Activated naive CD8-positive, alpha-beta T cell treated with anti-CD3 and anti-CD28 coated beads, Interleukin-2, amount 50 U/mL, for 24 hours (primary cell): ENCODE data around the gene MERTK.

ENCODE experiments used
- ATAC-seq: fragments of 150-1000 bp; cut with Tn5 transposase; one replicate; pipeline ENCODE4 v1.10.0; 2021
- DNase-seq: peaks from one replicate; pipeline ENCODE4 v3.0.0; 2021
- H3K27ac Mint-ChIP-seq: one replicate; pipeline ENCODE4 v1.8.0; 2021; ENCODE audit warnings: mild to moderate bottlenecking, mixed read lengths
- H3K27me3 Mint-ChIP-seq: one replicate; pipeline ENCODE4 v1.8.0; 2021; ENCODE audit warnings: mixed read lengths
- H3K36me3 Mint-ChIP-seq: one replicate; pipeline ENCODE4 v1.8.0; 2021; ENCODE audit warnings: low read depth, mixed read lengths
- H3K4me1 Mint-ChIP-seq: one replicate; pipeline ENCODE4 v1.8.0; 2021; ENCODE audit warnings: mixed read lengths
- H3K4me3 Mint-ChIP-seq: one replicate; pipeline ENCODE4 v1.8.0; 2021; ENCODE audit warnings: mild to moderate bottlenecking, moderate library complexity, mixed read lengths
- H3K9me3 Mint-ChIP-seq: one replicate; pipeline ENCODE4 v1.8.0; 2021; ENCODE audit warnings: mixed read lengths

MERTK gene

DNA sequence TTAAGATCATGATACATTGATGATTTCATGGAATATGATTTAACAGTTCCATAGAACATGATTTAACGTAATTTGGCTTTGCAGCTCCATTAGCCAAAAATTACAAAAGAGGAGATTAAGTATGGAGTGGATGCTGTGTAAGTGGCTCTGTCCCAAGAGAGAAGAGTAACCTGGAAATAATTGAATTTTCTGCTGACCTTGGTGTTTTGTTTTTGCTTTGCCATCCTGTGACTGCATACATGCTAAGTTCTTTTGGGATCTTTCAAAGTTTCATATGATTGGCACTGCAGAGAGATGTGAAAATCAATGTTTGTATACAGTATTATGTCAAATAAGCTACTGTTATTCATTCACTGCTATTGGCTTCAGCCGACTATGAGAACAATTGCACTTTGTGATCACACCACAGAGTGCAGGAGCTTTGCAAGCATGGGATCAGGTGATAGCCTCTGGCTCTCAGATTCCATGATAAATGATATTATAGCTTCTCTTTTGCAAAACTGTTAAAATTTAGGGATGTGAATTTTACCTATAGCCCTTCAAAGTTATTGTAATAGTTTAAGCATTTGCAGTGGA lies 110.6 kb downstream of the MERTK start:
- no peaks in the 10 kb centered on the region for H3K36me3 Mint-ChIP-seq

DNA sequence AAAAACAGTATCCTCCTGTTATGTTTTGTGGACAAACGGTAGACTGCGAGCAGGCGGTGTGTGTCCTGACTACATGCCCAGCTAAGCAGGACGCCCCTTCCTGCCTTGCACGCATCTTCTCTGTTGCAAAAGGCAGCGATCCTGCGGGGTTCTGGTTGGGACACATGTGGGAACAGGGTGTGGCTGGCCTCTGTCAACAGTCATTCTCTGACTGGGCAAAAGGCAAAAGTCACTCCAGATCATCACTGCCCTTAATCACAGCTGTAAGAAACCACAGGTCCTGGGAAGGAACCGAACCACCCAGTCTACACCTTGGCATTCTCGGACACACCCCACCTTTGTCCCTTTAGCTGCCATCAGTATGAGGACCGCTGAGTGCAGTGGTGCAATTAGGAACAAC lies 112.3 kb downstream of the MERTK start:
- no peak overlapping the region for H3K4me3 Mint-ChIP-seq
- no peak for ATAC-seq
- H3K36me3 Mint-ChIP-seq = no peaks in the 10 kb centered on the region

More for the DNA sequence above, 110.6 kb downstream of the MERTK start:
- no peak overlapping the region for H3K4me3 Mint-ChIP-seq
- H3K27ac Mint-ChIP-seq = no peak overlapping the region
- peaks cover 5% of the 10 kb centered on the region for H3K4me1 Mint-ChIP-seq
- H3K27me3 Mint-ChIP-seq = no peaks in the 10 kb centered on the region
- DNase-seq = no peak
- no peak for ATAC-seq
- no peaks in the 10 kb centered on the region for H3K9me3 Mint-ChIP-seq

DNA sequence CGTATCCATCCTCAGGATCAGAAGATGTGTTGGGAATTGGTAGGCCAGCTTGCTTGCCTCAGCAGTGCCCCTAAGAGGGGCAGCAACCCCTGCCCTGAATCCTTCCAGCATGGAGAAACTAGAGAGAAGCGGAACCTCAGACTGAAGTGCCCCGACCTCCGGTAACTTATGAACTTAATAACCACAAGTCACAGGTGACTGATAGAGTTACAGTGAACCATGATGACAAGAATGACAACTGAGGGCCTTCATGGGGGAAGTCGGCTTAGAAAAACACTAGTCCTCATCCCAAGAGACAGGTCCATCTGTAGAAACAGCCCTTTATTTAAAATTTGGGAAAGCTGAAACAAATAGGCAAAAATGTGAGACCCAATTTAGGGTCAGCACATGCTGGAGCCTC lies 114.1 kb downstream of the MERTK start:
- ATAC-seq (no peak), DNase-seq (no peak)
- Mint-ChIP-seq H3K4me1 (no peaks in the 10 kb centered on the region), H3K36me3 (no peaks in the 10 kb centered on the region), H3K27ac (no peak overlapping the region), H3K9me3 (no peaks in the 10 kb centered on the region), H3K27me3 (peaks cover 6% of the 10 kb centered on the region), H3K4me3 (no peak overlapping the region)

More for the DNA sequence above, 112.3 kb downstream of the MERTK start:
- no peaks in the 10 kb centered on the region for H3K27me3 Mint-ChIP-seq
- DNase-seq = no peak
- no peak overlapping the region for H3K27ac Mint-ChIP-seq
- no peaks in the 10 kb centered on the region for H3K9me3 Mint-ChIP-seq
- no peaks in the 10 kb centered on the region for H3K4me1 Mint-ChIP-seq

DNA sequence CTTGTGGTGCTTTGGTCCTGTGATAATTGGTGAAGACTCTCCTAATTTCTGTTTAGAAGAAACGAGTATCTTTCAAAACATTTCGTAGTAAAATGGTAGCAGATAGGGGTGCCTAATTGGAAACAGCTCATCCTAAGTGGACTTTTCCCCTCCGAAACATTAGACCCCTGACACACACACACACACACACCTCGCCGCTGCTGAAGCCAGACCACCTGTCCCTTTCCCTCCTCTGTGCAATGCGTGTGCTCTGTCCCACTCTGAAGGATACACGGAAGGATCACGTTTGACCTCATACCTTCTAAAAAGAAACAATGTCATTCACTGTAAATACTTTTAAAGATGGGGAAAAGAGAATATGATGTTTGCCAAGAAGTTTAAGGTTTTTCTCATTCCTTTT lies 120.4 kb downstream of the MERTK start:
- DNase-seq = no peak
- no peak overlapping the region for H3K27ac Mint-ChIP-seq
- H3K4me1 Mint-ChIP-seq = no peaks in the 10 kb centered on the region
- H3K36me3 Mint-ChIP-seq = no peaks in the 10 kb centered on the region
- ATAC-seq = no peak
- no peaks in the 10 kb centered on the region for H3K9me3 Mint-ChIP-seq
- peaks cover 10% of the 10 kb centered on the region for H3K27me3 Mint-ChIP-seq
- no peak overlapping the region for H3K4me3 Mint-ChIP-seq

DNA sequence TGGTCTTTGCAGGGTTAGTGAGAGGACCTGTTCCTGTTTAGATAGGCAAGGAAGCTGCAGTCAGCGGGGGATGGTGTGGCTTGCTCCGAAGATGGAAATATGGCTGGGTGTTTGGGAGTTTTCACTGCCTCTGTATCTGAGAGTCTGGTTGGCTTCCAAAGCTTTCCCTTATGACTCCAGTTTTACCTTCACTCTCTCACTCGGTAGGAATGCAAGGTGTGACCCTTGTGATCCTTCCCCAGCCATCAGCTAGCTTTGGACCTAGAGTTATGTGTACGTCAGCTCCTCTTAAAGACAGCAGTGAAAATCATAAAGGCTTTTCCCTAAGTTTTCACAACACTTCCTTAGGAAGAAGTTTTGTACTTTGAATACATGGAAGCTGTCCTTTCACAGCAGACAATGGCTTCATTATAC lies 121.2 kb downstream of the MERTK start:
- H3K27ac Mint-ChIP-seq = no peak overlapping the region
- ATAC-seq (no peak), DNase-seq (no peak)
- no peaks in the 10 kb centered on the region for H3K36me3 Mint-ChIP-seq
- H3K4me1 Mint-ChIP-seq = no peaks in the 10 kb centered on the region
- no peaks in the 10 kb centered on the region for H3K9me3 Mint-ChIP-seq
- peaks cover 10% of the 10 kb centered on the region for H3K27me3 Mint-ChIP-seq
- no peak overlapping the region for H3K4me3 Mint-ChIP-seq

DNA sequence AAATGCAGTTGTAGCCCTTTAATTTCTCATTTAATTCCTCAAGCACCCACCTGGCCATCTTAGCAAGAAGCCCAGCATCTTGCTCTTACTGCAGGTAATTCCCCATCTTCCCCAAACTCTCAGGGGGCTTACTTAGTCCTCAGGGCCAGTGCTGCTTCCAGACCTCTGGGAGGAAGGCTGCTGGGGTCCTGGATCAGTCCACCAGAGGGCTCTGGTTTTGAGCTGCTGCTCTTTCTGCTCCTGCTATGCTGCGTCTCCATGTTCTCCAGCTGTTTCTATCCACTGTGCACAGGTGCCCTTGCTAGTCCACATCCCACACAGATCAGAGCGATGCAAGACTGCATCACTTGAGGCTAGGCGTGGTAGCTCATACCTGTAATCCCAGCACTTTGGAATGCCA lies 122.2 kb downstream of the MERTK start:
- Mint-ChIP-seq H3K27ac (no peak overlapping the region), H3K27me3 (peaks cover 10% of the 10 kb centered on the region), H3K4me1 (no peaks in the 10 kb centered on the region), H3K36me3 (no peaks in the 10 kb centered on the region), H3K9me3 (no peaks in the 10 kb centered on the region), H3K4me3 (no peak overlapping the region)
- DNase-seq = no peak
- ATAC-seq = no peak

DNA sequence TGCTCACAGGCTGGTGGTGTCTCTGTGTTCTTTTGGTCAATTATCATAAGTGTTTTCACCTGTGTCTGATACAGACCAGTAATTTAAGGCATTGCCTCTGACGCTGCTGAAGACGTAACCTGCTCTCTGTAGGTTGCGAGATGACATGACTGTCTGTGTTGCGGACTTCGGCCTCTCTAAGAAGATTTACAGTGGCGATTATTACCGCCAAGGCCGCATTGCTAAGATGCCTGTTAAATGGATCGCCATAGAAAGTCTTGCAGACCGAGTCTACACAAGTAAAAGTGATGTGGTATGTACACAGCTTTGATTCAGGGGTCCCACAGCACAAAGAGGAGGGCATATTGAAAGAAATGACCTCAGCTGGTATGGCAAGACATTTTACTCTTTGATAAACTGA lies 122.9 kb downstream of the MERTK start:
- Mint-ChIP-seq H3K4me1 (no peaks in the 10 kb centered on the region), H3K9me3 (no peaks in the 10 kb centered on the region), H3K27ac (no peak overlapping the region), H3K27me3 (peaks cover 10% of the 10 kb centered on the region), H3K4me3 (no peak overlapping the region), H3K36me3 (no peaks in the 10 kb centered on the region)
- DNase-seq (no peak), ATAC-seq (no peak)

DNA sequence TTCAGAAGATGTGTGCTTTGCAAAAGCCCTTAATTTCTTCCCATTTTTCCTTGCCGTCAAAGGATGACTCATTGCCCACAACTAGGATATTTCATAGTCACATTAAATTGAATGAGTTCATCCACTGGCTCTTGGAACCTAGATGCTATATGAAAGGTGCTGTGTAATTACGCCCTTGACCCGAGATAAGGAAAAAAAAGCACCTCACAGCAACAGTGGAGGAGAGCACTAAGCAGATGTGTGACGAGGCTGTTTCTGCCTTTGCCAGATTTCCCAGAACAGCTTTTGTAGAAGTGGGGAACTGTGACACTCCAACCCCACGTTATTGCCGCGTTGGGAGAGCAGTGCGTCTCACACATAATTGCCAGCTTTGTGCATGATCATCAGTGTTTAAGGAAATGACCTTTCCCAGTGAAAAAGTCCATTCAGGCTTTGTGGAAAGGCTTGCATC lies 123.4 kb downstream of the MERTK start:
- peaks cover 5% of the 10 kb centered on the region for H3K27me3 Mint-ChIP-seq
- H3K9me3 Mint-ChIP-seq = no peaks in the 10 kb centered on the region
- no peaks in the 10 kb centered on the region for H3K4me1 Mint-ChIP-seq
- H3K27ac Mint-ChIP-seq = no peak overlapping the region
- no peaks in the 10 kb centered on the region for H3K36me3 Mint-ChIP-seq
- no peak for ATAC-seq
- DNase-seq = no peak
- H3K4me3 Mint-ChIP-seq = no peak overlapping the region

DNA sequence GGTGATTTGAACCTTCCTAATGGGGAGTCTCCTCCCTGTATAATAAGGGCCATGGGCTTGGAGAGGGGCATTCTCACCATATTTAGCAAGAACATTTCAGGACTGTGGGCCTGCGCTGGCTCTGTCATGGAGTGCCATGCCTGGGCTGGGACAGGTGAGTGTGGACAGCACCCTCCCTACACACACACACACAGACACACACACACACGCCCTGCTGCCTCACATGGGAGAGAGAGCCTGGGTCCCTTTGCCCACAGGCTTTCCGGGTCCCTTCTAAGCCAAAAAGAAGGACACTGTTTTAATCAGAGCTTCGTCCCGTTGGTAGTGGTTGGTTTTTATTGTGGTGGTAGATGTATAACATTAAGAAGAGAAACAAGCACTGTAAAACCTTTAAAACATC lies 125.3 kb downstream of the MERTK start:
- Mint-ChIP-seq H3K4me1 (no peaks in the 10 kb centered on the region), H3K4me3 (no peak overlapping the region), H3K27ac (no peak overlapping the region), H3K27me3 (no peaks in the 10 kb centered on the region), H3K36me3 (no peaks in the 10 kb centered on the region), H3K9me3 (no peaks in the 10 kb centered on the region)
- ATAC-seq = no peak
- DNase-seq = no peak

DNA sequence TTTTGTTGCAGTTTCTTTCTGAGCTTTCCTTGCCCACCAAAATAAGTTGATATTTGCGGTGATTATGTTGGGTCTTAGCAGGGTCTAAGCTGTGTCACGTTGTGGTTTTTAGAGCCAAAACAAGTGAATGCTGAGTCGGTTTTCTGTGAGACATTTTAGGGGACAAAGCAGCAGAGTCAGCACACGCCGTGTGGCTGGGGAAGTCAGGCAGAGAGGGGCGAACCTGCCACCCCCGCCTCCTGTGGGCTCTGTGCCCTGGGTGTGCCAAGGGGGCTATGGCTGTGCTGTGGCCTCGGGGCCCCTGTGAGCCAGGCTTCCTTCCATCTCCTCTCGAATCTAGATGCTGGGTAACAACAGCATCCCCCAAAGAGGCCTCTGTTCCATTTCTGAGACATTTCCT lies 125.8 kb downstream of the MERTK start:
- Mint-ChIP-seq H3K9me3 (no peaks in the 10 kb centered on the region), H3K36me3 (no peaks in the 10 kb centered on the region), H3K27ac (no peak overlapping the region), H3K4me3 (no peak overlapping the region), H3K27me3 (no peaks in the 10 kb centered on the region), H3K4me1 (no peaks in the 10 kb centered on the region)
- no peak for ATAC-seq
- no peak for DNase-seq

DNA sequence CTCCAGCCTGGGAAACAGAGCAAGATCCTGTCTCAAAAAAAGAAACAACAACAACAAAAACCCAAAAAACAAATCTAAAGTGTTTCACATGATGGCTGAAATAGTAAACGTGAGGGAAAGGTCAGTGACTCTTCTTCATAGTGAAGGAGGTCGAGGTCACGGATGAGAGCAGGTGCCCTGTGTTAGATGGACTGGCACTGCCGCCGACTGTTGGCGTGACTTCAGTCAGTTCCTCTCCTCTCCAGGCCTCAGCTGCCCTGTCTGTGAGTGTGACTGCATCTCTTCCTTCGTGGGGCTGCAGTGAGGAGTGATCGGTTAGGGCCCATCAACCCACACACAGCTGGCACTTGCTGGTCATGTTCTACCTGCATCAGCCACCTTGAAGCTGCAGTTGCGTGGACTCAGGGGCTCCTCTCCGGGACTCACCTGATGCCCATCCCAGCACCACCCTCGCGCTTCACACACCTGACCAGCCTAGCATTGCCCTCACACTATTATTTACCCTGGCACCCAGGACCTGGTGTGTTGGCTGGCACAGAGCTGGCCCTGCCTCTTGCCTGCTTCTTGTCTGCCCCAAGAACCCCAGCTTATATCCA lies 126.6 kb downstream of the MERTK start:
- no peak for DNase-seq
- Mint-ChIP-seq H3K36me3 (no peaks in the 10 kb centered on the region), H3K4me3 (no peak overlapping the region), H3K9me3 (no peaks in the 10 kb centered on the region), H3K4me1 (no peaks in the 10 kb centered on the region), H3K27me3 (peaks cover 2% of the 10 kb centered on the region), H3K27ac (no peak overlapping the region)
- ATAC-seq = no peak

DNA sequence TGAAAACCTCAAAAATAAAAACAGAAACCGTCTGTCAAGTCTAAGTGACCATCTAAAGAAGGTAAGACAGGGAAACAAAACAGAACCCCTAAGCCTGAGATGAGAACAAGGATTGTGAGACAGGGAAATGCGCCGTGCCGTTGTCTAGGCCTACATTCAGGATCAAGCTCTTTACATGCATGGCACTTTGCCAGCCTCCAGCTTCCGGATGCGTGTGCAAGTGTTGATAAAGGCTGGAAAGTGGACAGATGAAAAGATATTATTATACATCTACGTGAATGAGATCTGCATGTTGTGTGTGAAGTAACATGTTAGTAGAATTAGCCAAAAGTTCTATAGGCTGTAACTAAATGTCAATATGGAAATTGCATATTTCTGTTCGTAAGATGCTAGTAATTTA lies 128.1 kb downstream of the MERTK start:
- H3K4me1 Mint-ChIP-seq = no peaks in the 10 kb centered on the region
- no peaks in the 10 kb centered on the region for H3K36me3 Mint-ChIP-seq
- DNase-seq (no peak), ATAC-seq (no peak)
- peaks cover 3% of the 10 kb centered on the region for H3K27me3 Mint-ChIP-seq
- H3K9me3 Mint-ChIP-seq = no peaks in the 10 kb centered on the region
- H3K4me3 Mint-ChIP-seq = no peak overlapping the region
- H3K27ac Mint-ChIP-seq = no peak overlapping the region

DNA sequence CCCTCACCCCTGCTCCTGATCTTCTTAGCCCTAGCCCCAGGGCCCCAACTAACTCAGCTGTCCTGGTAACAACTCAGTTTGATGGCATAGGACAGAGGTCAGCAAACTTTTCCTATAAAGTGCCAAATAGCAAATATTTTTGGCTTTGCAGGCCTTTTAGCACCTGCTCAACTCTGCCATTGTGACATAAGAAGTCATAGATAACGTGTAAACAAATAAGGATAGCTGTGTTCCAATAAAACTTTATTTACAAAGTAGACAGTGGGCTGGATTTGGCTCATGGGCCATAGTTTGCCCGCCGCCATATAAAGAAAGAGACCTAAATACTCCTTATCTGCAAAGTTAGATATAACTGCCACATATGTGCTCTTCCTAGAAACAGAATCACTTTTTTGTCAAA lies 129.4 kb downstream of the MERTK start:
- ATAC-seq (no peak), DNase-seq (no peak)
- H3K36me3 Mint-ChIP-seq = no peaks in the 10 kb centered on the region
- no peaks in the 10 kb centered on the region for H3K9me3 Mint-ChIP-seq
- no peak overlapping the region for H3K4me3 Mint-ChIP-seq
- H3K27ac Mint-ChIP-seq = no peak overlapping the region
- peaks cover 2% of the 10 kb centered on the region for H3K4me1 Mint-ChIP-seq
- H3K27me3 Mint-ChIP-seq = peaks cover 9% of the 10 kb centered on the region

DNA sequence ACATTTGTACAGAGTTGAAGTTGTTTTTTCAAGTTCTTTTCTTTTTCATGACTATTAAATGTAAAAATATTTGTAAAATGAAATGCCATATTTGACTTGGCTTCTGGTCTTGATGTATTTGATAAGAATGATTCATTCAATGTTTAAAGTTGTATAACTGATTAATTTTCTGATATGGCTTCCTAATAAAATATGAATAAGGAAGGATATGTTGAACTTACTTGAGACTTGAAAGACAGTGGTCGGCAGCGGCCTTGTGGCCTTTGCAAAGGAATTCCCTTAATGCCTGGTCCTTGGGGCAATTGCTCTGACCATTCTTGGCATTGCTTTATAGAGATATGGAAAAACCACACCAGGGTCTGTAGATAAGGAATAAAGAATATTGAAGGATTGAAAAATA lies 130.8 kb downstream of the MERTK start:
- Mint-ChIP-seq H3K4me1 (peaks cover 2% of the 10 kb centered on the region), H3K9me3 (no peaks in the 10 kb centered on the region), H3K4me3 (no peak overlapping the region), H3K27me3 (peaks cover 9% of the 10 kb centered on the region), H3K27ac (no peak overlapping the region), H3K36me3 (no peaks in the 10 kb centered on the region)
- no peak for ATAC-seq
- DNase-seq = no peak

DNA sequence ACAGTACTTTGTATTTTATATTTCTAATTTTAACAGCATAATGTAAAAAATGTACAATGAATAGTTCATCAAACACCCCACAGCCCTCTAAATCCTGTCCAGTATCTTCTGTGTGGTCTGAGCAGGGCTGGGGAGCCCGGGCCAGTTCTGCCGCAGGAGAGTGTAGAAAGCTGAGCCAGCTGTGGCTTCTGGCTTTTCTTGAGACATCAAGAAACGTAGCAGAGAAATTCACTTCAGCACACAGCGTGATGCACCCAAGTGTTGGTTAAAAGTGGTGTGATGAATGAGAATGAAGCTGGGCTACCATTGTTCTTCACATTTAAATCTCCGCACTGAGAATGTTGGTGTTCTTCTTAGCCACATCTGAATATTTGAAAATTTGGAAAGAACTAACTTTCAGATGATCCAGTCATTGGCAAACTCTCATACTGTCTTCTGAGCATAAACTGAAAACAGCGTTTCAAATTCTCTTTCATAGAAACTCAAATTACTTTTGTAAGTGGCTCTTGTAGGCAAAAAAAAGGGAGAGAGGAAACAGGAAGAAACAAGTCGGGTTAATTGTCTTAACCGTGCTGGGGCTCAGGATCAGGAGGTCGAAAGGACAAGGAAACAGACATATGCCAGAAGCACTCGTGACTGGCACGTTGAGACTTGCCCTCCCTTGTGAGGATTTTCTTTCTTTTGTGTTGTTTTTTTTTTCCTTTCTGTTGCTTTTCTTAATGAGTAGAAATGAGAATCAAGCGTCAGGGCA lies 133.2 kb downstream of the MERTK start:
- Mint-ChIP-seq H3K27ac (no peak overlapping the region), H3K4me3 (no peak overlapping the region), H3K4me1 (peaks cover 2% of the 10 kb centered on the region), H3K36me3 (no peaks in the 10 kb centered on the region), H3K27me3 (peaks cover 9% of the 10 kb centered on the region), H3K9me3 (no peaks in the 10 kb centered on the region)
- no peak for ATAC-seq
- no peak for DNase-seq
